Measurements from ENCODE around the gene PPM1H.

GRCh38 chr12:62770381-62770780, 164.6 kb downstream of the PPM1H start:
- TF ChIP-seq CTCF (IDR thresholded peaks at IDR 0.05) (no peak), YY1 (IDR thresholded peaks at IDR 0.05; ENCODE audit: low read depth) (no peak), NFIC (IDR thresholded peaks at IDR 0.05; ENCODE audit: borderline replicate concordance) (no peak), REST (IDR thresholded peaks at IDR 0.05; ENCODE audit: low read depth, low read length) (no peak), USF2 (IDR thresholded peaks at IDR 0.05; ENCODE audit: borderline replicate concordance, low read depth, low read length) (no peak)
